ENCODE results near the gene MAPRE3.
A peak's percentile ranks its signal among the peaks of the same experiment; 100 is the strongest.

MAPRE3 gene

DNA sequence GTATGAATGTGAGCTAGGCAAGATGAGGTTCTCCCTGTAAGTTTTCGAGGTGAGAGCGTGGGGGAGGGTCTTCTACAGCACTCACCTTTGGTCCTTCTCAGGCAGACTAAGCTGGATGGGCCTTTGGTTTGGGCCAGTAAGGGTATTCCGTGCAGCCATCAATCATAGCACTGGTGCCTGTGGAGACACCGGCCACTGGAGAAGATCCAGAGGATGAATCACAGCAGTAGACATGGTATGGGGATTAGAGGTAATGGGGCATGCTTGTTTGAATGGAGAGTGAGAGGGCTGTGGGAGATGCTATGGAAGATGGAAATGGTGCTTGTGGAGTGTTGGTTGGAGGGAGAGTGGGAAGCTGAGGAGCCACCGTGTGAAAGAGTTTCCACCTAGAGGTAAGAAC, 16.1 kb downstream of the MAPRE3 start:
- DNase-seq = peak; percentile 46

DNA sequence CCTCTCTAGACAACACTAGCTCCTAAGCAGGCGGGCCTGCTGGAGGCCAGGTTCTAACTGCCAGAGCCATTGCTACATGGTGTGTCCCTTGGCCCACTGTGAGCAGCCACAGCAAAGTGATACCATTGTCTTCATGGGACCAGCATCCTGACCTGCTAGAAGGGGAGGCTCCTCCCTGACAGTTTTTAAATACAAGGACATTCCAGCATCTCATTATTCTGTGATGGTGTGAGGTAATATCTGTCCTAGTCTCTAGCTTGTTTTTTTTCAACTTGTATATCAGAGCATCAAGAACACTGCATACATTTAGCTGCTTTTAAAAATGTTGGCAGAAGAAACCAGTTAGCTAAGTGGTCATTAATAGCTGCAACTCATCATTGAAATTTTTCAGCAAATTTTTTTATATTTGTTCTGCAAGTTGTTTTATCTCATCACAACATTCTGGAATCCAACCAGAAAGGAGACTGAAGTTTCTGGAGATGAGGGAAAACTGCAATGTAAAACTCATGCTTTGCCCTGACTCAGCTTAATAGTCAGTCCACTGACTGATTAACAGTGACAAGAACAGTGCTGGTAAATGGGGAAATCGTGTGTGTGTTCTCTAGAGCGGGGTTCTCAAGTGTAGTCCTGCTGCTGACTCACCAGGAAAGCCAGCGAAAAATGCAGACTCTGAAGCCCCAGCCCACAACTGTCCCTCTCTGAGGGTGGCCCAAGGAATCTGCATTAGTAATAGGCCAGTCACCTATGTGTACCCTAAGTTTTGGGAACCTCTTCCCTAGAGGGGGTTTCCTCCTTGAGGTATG, 17.8 kb downstream of the MAPRE3 start:
- peak; percentile 85 for DNase-seq

DNA sequence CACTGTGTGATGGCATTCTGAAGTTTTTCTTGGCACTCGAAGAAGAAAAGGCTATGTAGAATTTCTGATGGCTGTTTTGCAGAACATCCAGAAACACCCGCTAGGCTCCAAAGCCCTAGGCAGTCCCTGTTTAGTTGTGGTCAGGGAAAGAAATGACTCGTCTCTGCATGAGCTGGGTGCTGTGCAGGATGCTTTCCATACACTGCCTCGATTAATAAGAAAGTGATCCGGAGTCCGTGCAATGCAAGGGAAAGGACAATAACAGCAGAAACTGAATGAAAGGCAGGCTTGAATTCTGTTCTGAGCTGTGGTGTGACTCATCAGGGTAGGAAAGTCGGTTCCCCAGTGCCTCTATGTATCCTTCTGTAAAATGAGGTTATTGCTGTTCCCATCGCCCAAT, 18.7 kb downstream of the MAPRE3 start:
- peak; percentile 74 for DNase-seq

DNA sequence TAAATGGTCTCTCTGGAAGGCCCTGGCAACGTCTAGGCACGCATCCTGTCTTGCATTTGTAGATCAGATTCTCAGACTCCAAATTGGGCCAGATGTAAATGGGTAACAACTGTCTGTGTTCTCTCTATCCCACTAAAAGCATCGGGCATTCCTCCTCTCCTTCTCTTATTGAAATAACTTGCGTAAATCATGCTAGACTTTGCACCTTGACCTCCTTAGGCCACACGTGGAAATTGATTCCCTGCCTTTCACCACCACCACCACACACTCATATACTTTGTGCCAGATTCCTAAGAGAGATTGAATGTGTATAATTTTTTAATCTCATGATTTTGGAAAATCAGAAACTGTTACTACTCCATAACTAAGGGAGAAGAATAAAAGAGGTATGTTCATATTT, 21.3 kb downstream of the MAPRE3 start:
- no peak for DNase-seq

DNA sequence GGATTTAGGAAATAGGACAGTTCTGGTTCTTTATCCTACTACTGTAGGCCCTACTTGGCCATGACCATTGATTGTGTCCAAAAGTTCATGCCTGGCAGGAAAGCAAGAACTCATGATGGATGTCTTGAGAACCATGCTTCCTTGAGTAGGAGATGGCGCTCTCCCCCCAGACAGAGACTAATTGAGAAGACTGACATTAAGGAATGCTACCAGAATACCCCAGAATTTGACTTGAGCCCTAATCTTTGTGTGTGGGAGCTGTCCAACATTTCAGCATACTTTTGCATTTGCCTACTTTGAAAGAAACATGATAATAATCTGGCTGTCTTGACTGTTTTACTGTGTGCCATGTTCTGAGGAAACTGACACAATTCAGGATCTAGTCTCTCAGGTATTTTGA, 23.3 kb downstream of the MAPRE3 start:
- no peak for DNase-seq

DNA sequence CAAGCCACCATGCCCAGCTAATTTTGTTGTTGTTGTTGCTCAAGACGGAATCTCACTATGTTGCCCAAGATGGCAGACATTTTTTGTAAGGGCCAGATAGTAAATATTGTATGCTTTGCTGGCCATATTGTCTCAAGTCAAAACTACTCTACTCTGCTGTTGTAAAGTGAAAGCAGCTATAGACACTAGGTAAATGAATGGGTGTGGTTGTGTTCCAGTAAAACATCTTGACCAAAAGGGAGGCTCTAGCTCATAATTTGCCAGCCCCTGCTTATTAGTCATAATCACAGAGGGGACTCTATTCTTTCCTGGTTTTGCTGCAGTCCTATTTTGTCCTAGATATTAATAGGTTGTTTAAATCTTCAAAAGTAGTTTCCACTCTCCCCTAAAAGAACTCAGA, 24.5 kb downstream of the MAPRE3 start:
- DNase-seq = no peak

DNA sequence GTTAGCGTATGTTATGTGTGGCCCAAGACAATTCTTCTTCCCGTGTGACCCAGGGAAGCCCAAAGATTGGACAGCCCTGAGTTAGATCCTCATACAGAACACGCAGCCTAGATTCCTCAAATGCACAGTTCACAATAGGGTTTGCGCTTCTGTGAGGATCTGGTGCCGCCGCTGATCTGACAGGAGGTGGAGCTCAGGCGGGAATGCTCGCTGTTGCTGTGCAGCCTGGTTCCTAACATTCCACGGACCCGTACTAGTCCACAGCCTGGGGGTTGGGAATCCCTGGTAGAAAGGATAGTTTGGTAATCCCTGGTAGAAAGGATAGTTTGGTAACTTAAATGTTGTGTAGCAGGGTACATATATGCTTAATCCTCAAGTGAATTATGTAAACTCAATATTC, 27.0 kb downstream of the MAPRE3 start:
- DNase-seq = no peak

DNA sequence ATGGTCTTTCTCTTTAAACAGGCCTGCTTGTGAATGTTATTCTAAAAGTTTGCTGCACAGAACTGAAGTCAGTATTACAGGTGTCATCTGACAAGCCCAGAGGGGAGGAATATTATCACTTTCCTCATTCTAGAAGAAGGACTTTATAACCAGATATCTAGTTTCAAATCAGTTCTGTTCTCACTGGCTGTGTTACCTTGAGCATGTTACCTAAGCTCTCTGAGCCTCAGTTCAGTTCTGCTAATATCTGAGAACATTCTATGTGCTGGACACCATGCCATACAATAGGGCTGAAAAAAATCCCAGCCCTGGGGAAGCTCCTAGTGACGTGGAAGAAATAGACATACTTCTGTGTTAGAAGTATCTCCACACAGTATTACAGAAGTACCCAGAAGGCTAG, 27.9 kb downstream of the MAPRE3 start:
- no peak for DNase-seq

DNA sequence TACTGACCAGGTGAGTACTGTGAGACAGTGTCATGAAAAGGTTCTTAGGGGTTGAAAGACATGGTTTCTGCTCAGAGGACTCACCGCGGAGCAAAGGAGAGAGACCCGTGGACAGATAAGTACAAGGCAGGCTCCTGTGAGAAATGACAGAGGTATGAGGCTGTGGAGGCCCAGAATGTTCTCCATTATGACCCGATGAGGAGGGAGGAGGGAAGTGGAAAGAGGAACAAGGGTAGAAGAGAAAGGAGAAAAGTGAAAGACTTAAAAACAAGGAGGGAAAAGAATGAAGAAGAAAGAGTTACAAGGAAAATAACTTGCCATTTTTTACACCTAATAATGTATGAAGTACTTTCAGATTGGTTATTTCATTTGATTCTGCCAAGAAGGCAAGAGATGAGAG, 29.8 kb downstream of the MAPRE3 start:
- no peak for DNase-seq

DNA sequence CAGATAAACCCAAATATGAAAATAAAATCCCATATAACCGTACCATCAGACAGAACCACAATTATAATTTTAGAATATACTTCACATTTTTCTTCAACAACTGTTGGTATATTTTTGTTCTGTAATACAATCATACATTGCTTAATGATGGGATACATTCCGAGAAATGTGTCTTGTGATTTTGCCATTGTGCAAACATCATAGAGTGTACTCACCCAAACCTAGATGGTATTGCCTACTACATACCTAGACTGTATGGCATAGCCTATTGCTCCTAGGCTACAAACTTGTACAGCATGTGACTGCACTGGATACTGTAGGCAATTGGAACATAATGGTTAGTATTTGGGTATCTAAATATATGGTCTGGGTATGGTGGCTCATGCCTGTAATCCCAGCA, 30.6 kb downstream of the MAPRE3 start:
- DNase-seq = no peak

DNA sequence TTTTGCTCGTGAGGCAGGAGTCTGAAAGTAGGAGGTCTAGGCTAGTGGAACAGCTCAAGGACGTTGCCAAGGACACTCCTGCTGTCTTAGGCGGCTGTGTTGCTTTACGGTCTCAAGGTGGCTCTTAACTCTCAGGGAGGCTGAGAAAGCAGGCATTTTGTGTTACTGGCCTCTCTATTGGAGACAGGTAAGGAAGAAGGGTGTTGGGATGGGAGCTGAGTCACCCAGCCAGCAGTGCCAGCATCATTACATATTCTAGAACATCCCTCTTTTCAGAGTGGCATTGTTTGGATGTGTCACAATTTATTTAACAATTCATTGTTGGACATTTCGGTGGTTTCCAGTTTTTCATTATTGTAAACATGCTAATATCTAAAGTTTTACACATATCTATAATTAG, 31.5 kb downstream of the MAPRE3 start:
- DNase-seq = no peak

DNA sequence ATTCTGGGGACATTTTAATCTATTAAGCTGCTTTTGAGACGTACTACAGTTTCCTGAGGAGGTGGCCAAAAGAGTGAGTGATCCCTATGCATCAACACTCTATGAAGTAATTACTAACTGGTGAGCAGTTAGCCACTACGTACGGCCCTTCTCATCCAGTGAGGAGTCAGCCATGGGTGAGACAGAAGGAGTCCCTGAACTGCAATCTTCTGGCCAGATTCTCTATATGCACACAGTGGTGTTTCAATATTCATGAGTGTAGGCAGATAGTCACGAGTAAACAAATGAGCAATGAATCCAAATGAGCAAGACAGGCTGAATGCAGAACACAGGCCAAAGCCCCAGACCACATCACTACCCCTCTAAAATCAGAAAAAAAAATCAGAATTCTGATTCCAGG, 32.6 kb downstream of the MAPRE3 start:
- no peak for DNase-seq

DNA sequence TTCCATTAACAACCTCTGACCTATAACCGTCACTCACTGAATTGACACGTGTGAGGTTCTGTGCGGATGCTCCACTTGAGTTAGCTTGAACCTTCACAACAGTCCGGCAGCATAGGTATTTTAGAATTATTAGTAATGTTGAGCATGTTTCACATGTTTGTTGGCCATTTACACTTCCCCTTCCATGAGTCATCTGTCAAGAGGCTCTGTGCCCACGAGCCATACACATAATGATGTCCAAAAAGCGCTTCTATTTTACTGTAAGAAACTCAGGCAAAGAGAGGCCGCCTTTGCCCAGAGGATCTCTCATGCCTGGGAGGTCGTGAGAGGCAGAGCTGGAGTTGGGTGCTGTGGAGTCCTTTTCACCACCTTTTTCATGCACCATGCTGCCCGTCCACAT, 33.4 kb downstream of the MAPRE3 start:
- peak; percentile 50 for DNase-seq

DNA sequence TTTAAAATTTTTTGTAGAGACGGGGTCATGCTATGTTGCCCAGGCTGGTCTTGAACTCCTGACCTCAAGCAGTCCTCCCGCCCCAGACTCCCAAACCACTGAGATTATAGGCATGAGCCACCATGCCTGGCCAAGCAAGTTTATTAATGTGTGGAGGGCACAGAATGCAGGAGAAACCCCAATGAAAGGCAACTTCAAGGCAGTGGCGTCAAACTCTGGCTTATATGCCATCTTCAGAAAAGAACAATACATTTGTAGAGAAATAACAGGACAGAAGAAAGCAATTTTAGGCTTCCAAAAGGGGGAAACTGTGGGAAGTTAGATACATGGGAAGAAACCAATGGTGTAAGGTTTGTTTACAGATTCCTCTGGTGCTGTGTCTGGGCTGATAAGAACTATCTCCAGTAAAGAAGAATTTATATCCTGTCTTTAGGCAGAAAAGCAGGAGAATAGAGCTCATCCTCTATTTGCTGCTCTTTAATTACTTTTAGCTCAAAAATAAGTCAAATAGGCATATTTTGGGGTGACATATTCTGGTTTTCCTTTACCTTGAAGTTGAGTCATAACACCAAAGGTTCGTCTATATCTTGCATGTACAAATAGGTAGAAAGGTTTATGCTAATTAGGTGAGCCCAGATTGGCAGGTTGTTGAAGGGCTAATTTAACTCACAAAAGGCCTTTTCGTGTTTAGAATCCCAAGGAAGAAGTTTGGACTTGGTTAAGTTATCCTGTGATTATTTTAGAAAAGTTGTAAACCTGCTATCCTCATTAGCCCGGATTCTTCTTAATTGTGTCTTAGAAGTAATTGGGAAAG, 36.4 kb downstream of the MAPRE3 start:
- DNase-seq = no peak

DNA sequence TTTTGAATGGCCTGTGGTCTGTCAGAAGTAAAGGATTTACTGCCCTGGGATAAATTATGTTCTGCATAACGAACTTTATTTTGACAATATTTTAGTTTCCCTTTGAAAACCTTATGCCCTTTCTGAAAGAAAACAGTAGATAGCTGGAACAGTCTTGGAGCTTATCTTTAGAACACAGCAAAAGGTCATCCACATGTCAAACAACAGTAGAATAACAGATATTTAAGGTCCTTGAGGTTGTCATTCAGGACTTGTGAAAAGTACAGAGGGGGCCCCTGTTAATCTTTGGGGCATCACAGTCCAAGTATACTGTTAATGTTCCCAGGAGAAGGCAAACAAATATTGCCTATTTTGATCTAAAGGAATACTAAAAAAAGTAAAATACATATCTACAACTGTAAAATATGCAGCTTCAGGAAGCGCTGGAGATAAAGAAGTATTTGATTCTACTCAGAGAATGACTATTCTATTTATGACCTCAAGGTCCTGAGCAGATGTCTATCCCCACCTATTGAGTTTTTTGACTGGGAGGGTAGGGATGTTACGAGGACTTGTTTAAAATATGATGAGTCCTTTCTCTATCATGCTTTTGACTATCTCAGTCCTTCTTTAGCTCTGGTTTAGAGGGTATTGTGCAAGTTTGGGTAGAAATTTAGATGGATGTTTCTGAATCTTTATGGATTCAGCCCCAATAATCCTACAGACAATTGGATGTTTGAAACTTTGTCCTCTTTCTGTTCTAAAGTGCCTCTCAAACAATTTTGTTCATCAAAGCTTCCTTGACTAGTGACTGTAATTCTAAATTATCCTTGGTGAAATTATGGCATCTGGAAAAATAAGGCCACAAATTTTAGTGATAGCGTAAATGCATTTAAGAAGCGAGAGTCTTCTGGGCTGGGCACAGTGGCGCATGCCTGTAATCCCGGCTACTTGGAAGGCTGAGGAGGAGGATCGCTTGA, 37.3 kb downstream of the MAPRE3 start:
- no peak for DNase-seq

DNA sequence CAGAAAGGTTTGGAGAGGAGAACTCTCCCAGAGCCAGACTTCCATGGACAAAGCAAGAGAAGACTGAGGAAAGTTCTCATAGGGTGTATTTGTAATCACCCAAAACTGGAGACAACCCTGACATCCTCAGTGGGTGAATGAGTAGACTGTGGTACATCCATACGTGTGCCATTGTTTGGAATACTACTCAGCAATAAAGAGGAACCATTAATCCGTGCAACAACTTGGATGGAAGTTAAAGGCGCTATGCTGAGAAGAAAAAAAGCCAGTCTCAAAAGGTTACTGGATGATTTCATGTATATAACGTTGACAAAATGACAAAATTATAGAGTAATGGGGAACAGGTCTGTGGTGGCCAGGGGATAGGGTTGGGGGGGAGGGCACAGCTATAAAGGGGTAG, 38.2 kb downstream of the MAPRE3 start:
- DNase-seq = no peak

DNA sequence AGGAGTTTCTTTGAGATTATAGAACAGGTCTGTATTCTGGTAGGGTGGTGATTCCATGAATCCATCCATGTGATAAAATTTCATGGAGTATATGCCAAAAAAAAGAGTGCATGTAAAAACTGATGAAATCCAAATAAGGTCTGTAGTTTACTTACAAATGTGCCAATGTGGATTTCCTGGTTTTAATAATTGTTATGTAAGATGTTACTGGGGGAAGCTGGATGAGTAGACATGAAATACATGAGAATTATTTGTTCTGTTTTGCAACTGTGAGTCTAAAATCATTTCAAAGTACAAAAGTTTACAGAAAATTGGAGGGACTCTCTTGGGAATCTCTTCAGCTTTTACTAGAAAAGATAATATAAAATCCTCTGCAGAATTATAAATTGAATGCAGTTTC, 38.6 kb downstream of the MAPRE3 start:
- DNase-seq = no peak

DNA sequence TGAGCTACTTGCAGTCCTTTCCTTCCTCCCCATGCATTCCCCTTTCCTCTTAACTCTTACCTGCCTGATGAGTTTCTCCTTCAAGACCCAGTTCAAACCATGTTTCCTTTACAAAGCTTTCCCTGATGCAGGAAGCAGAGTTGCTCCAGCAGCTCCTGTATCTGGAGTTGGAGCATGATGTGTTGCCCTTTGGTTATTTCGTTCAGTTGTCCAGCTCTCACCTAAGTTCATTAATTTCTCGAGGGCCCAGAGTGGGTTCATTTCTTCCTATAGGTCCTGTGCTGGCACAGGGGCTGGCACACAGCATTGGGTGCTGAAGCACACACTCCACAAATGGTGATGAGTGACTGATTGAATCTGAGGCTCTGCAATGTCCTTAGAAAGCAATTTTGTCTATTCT, 39.3 kb downstream of the MAPRE3 start:
- DNase-seq = no peak

DNA sequence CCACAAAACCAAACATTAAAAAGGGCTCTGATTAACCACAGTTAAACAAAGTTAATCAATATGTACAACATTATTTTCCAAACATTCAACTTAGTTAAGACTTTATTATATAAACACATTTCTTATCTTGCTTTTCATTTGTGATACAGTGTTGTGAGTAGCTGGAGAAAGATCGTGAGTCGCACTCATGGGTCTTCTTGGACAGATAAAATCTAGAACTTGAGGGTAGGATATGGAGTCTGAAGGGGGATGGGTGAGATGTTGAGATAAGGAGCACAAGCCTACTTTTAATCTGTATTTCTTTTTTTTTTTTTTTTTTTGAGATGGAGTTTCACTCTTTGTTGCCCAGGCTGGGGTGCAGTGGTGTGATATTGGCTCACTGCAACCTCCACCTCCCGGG, 39.7 kb downstream of the MAPRE3 start:
- DNase-seq = peak; percentile 38

DNA sequence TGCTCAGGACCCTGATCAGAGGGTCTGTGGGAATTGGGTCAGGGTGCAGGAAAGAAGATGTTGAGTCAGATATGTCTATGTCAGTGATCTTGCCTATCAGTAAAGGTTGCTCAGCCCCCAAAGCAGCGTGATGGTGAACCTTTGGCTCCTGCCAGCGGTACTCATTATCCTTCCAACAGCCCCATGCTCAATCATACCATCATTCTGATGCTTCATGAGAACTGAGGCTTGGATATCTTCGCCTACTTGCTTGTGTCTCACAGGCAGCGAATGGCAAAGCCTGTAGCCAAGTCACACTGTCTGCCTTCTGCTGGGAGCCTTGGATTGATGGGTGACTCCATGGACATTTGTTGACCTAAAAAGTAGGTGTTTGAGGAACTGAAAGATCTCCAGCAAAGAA, 43.3 kb downstream of the MAPRE3 start:
- no peak for DNase-seq

DNA sequence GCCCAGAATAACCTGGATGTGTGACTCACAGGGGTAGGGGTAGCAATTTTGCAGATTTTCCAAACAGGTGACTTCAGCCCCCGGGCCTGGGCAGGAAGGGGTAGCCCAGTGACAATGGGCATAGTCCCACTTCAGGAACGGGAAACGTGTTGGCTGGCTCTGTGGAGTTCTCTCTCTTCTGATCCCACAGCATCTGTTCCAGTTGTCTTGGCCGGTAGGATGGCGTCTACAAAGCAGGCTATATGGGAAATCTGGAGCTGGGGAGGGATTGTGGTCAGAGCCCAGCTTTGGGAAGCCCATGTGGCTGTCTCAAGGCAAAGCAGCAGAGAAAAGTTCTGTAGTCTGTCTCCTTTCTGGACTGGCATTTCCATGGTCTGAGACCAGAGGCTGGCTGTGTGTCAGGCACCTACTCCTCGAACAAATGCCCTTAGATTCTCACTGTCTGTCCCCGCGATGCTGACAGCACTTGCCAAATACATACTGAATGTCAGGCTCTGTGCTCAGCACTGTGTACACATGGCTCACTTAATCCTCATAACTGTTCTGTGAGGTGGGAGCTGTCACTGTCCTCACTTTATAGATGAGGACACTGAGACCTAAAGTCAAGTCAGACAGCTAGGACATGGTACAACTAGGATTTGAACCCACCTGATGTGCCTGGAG, 44.5 kb downstream of the MAPRE3 start:
- DNase-seq = no peak

DNA sequence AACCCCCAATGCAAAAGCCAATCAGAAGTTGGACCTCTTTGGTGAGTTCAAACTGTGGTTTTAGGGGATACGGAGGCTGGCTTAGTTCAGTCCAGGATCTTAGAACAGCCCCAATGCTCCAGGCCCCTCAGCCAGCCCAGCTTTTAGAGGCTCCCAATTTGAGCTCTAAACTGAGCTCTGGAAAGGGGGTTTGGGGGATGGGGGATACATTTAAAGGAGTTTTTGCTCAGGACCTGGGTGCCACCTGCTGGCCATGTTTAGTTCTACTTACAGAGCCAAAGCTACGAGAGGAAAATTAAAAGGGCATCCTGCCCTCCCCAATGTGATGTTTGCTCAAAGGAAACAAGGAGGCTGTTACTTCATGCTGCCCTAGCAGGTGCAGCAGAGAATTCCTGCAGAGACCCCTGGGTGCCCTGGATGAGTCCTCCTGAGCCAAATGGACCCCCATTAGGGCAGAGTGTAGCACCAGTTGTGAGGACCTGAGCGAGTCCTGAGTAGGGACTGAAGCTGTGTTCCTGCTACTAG, 46.4 kb downstream of the MAPRE3 start:
- peak; percentile 73 for DNase-seq

Data from fibroblast of skin of right biceps (primary cell).